ENCODE measurements around the gene CBLB. TPM values are rescaled to one million over a fixed set of nuclear protein-coding genes. Genes with fewer than 3 reads are reported as not detected.

Gene CBLB
- total RNA-seq, 1 experiment from 2014 or later = 23.9 TPM

GRCh38 chr3:105911496-105911895 is 42.7 kb upstream of the CBLB start:
- peaks cover 5% of the 10 kb centered on the region for H3F3A ChIP-seq (ENCODE audit: low read length, unreplicated experiment)
- CTCF ChIA-PET = no interaction called here

DNA sequence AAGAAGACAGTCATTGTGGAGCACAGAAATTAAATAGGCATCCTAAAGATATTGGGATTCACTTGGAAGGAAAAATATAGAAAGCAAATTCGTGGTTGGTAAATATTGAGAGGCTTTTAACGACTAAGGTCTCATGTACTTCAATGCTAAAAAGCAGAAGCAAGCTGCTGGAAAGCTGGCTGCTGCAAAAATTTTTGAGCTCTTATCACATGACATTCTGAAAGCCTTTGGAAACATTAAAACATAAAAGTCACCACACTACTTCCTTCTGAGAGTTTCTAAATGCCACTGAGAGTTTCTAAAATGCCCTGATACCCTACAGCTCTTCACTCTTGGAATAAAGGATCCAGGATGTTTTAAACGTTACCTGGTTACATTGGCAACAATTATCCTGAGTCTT is 39.0 kb upstream of the CBLB start:
- Histone ChIP-seq H2AFZ (ENCODE audit: low read length) (peak overlapping the region; percentile 6; the same call in 1 of the 2 replicates), H3K27ac (ENCODE audit: low read length) (peak overlapping the region; percentile 83), H3K9me3 (ENCODE audit: low read length) (no peaks in the 10 kb centered on the region), H3K27me3 (ENCODE audit: low read length) (no peaks in the 10 kb centered on the region), H4K20me1 (ENCODE audit: low read length) (no peaks in the 10 kb centered on the region), H3K79me2 (ENCODE audit: low read length) (no peaks in the 10 kb centered on the region), H3K36me3 (ENCODE audit: low read depth, low read length) (no peaks in the 10 kb centered on the region), H3K9ac (ENCODE audit: low read length) (peak overlapping the region; percentile 44), H3F3A (ENCODE audit: low read length, unreplicated experiment) (no peaks in the 10 kb centered on the region), H3K9me2 (replicated peaks; ENCODE audit: low read length) (no peaks in the 10 kb centered on the region), H3K4me1 (ENCODE audit: insufficient read depth, low read length) (peaks cover 27% of the 10 kb centered on the region), H3K4me2 (ENCODE audit: low read length) (no peak overlapping the region), H3K4me3 (ENCODE audit: low read length) (no peak overlapping the region)
- ChIA-PET POLR2A (ENCODE audit: unreplicated experiment) (interaction anchor here (0.6 kb wide), 1 partner anchor 40 kb away, joined by 4 read pairs; no protein-coding TSS in a partner anchor), CTCF (no interaction called here)
- ATAC-seq = no peak
- no peak for DNase-seq
- intact Hi-C loops (cut with micrococcal nuclease) = loop anchor here (2.0 to 5.0 kb wide), 3 partner anchors 39 to 207 kb away; partner anchors contain the start of gene CBLB
- no TSS peak for BruUV-seq (replicated peaks)
- TF ChIP-seq EZH2 (IDR thresholded peaks at IDR 0.05; ENCODE audit: low read length, unreplicated experiment) = no peak
- no peak for TF ChIP-seq EZH2phosphoT487 (IDR thresholded peaks at IDR 0.05; ENCODE audit: borderline replicate concordance, low read length)
- no peak for TF ChIP-seq CTCF (conservative IDR thresholded peaks at IDR 0.05; ENCODE audit: low read depth, low read length)

More at GRCh38 chr3:105911496-105911895, 42.7 kb upstream of the CBLB start:
- Histone ChIP-seq H3K79me2 (ENCODE audit: low read length) (no peaks in the 10 kb centered on the region), H4K20me1 (ENCODE audit: low read length) (no peaks in the 10 kb centered on the region), H3K4me2 (ENCODE audit: low read length) (no peak overlapping the region), H3K9me2 (replicated peaks; ENCODE audit: low read length) (no peaks in the 10 kb centered on the region), H3K27ac (ENCODE audit: low read length) (no peak overlapping the region), H3K4me3 (ENCODE audit: low read length) (no peak overlapping the region), H3K9me3 (ENCODE audit: low read length) (peaks cover 4% of the 10 kb centered on the region; the same call in 1 of the 2 replicates), H3K36me3 (ENCODE audit: low read depth, low read length) (peaks cover 4% of the 10 kb centered on the region; the same call in 1 of the 2 replicates), H3K4me1 (ENCODE audit: insufficient read depth, low read length) (peaks cover 15% of the 10 kb centered on the region), H2AFZ (ENCODE audit: low read length) (no peak overlapping the region), H3K27me3 (ENCODE audit: low read length) (no peaks in the 10 kb centered on the region), H3K9ac (ENCODE audit: low read length) (no peak overlapping the region)
- DNase-seq (no peak), ATAC-seq (no peak)
- POLR2A ChIA-PET (ENCODE audit: unreplicated experiment) = no interaction called here
- intact Hi-C loops (cut with micrococcal nuclease) = no loop called here
- TF ChIP-seq EZH2 (IDR thresholded peaks at IDR 0.05; ENCODE audit: low read length, unreplicated experiment) (no peak), EZH2phosphoT487 (IDR thresholded peaks at IDR 0.05; ENCODE audit: borderline replicate concordance, low read length) (no peak), CTCF (conservative IDR thresholded peaks at IDR 0.05; ENCODE audit: low read depth, low read length) (no peak)
- BruUV-seq (replicated peaks) = no TSS peak

DNA sequence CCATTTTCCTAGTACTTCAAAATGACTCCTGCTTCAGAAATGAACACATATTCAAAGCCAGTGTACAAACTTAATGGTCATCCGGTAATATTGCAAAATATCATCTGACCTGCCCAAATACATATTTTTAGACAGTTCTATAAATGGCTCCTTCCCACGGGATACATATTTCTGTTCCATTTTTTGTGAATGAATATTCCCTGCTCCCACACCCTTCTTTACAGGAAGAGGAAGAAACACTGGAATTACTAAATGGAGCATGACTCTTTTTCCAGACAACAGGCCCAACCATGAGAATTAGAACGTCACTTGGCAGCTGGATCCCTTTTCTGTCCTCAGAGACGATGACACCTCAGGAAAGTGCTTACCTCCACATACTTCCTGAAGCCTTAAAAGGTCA is 38.0 kb upstream of the CBLB start:
- intact Hi-C loops (cut with micrococcal nuclease) = loop anchor here (2.0 to 5.0 kb wide), 3 partner anchors 38 to 208 kb away; partner anchors contain the start of gene CBLB
- Histone ChIP-seq H3K79me2 (ENCODE audit: low read length) (no peaks in the 10 kb centered on the region), H4K20me1 (ENCODE audit: low read length) (no peaks in the 10 kb centered on the region), H3F3A (ENCODE audit: low read length, unreplicated experiment) (no peaks in the 10 kb centered on the region), H3K27ac (ENCODE audit: low read length) (peak overlapping the region; percentile 83), H3K9me3 (ENCODE audit: low read length) (no peaks in the 10 kb centered on the region), H3K27me3 (ENCODE audit: low read length) (no peaks in the 10 kb centered on the region), H3K4me2 (ENCODE audit: low read length) (0 out of 2 replicates have a peak overlapping the region, but pooled peaks have one; percentile 10), H3K4me3 (ENCODE audit: low read length) (no peak overlapping the region), H3K9me2 (replicated peaks; ENCODE audit: low read length) (no peaks in the 10 kb centered on the region), H3K4me1 (ENCODE audit: insufficient read depth, low read length) (peaks cover 27% of the 10 kb centered on the region), H2AFZ (ENCODE audit: low read length) (peak overlapping the region; percentile 44), H3K36me3 (ENCODE audit: low read depth, low read length) (no peaks in the 10 kb centered on the region), H3K9ac (ENCODE audit: low read length) (peak overlapping the region; percentile 58)
- DNase-seq = peak; percentile 61
- peak; percentile 60 for ATAC-seq
- no TSS peak for BruUV-seq (replicated peaks)
- POLR2A ChIA-PET (ENCODE audit: unreplicated experiment) = interaction anchor here (0.6 kb wide), 1 partner anchor 47 kb away, joined by 3 read pairs; no protein-coding TSS in a partner anchor
- TF ChIP-seq EZH2phosphoT487 (IDR thresholded peaks at IDR 0.05; ENCODE audit: borderline replicate concordance, low read length) = no peak
- CTCF ChIA-PET = no interaction called here

Data from PC-3 (cell line).